ENCODE measurements around the gene DYNLRB2. TPM values are rescaled to one million over a fixed set of nuclear protein-coding genes. Genes with fewer than 3 reads are reported as not detected.

DYNLRB2 gene
- total RNA-seq, 1 donor from 2014 or later, result 4.3 TPM

- Mint-ChIP-seq H3K4me1 (ENCODE audit: unreplicated experiment) (peaks cover 11% of the 10 kb centered on the region), H3K4me3 (no peak overlapping the region), H3K36me3 (no peaks in the 10 kb centered on the region), H3K27ac (no peak overlapping the region), H3K9me3 (no peaks in the 10 kb centered on the region), H3K27me3 (peaks cover 12% of the 10 kb centered on the region)
- no peak for TF ChIP-seq CTCF (conservative IDR thresholded peaks at IDR 0.05)
- DNase-seq (ENCODE audit: extremely low spot score, unreplicated experiment), result no peak
Measured at GRCh38 chr16:80518436-80518835, 22.4 kb upstream of the DYNLRB2 start.

- no peak for TF ChIP-seq CTCF (conservative IDR thresholded peaks at IDR 0.05)
- Mint-ChIP-seq H3K27me3 (peaks cover 12% of the 10 kb centered on the region), H3K4me3 (no peak overlapping the region), H3K9me3 (no peaks in the 10 kb centered on the region), H3K4me1 (ENCODE audit: unreplicated experiment) (peaks cover 11% of the 10 kb centered on the region), H3K27ac (no peak overlapping the region), H3K36me3 (no peaks in the 10 kb centered on the region)
- no peak for DNase-seq (ENCODE audit: extremely low spot score, unreplicated experiment)
Measured at GRCh38 chr16:80519189-80519588, 21.6 kb upstream of the DYNLRB2 start.

GRCh38 chr16:80525420-80525819 is 15.4 kb upstream of the DYNLRB2 start:
- H3K36me3 Mint-ChIP-seq, result no peaks in the 10 kb centered on the region
- H3K9me3 Mint-ChIP-seq, result no peaks in the 10 kb centered on the region
- no peaks in the 10 kb centered on the region for H3K4me1 Mint-ChIP-seq (ENCODE audit: unreplicated experiment)
- no peak overlapping the region for H3K4me3 Mint-ChIP-seq
- no peak for TF ChIP-seq CTCF (conservative IDR thresholded peaks at IDR 0.05)
- no peak for DNase-seq (ENCODE audit: extremely low spot score, unreplicated experiment)
- H3K27me3 Mint-ChIP-seq, result peaks cover 34% of the 10 kb centered on the region
- no peak overlapping the region for H3K27ac Mint-ChIP-seq

- Mint-ChIP-seq H3K9me3 (no peaks in the 10 kb centered on the region), H3K4me3 (no peak overlapping the region), H3K27ac (no peak overlapping the region), H3K36me3 (no peaks in the 10 kb centered on the region), H3K4me1 (ENCODE audit: unreplicated experiment) (no peaks in the 10 kb centered on the region), H3K27me3 (peaks cover 38% of the 10 kb centered on the region)
- no peak for DNase-seq (ENCODE audit: extremely low spot score, unreplicated experiment)
- TF ChIP-seq CTCF (conservative IDR thresholded peaks at IDR 0.05), result peak; percentile 96
Measured at GRCh38 chr16:80526418-80527061, 14.3 kb upstream of the DYNLRB2 start.

GRCh38 chr16:80527297-80527696 is 13.5 kb upstream of the DYNLRB2 start:
- peak; percentile 53 for TF ChIP-seq CTCF (conservative IDR thresholded peaks at IDR 0.05)
- no peak overlapping the region for H3K27ac Mint-ChIP-seq
- peaks cover 40% of the 10 kb centered on the region for H3K27me3 Mint-ChIP-seq
- no peaks in the 10 kb centered on the region for H3K9me3 Mint-ChIP-seq
- no peaks in the 10 kb centered on the region for H3K4me1 Mint-ChIP-seq (ENCODE audit: unreplicated experiment)
- no peak for DNase-seq (ENCODE audit: extremely low spot score, unreplicated experiment)
- no peaks in the 10 kb centered on the region for H3K36me3 Mint-ChIP-seq
- no peak overlapping the region for H3K4me3 Mint-ChIP-seq

All from type B pancreatic cell (in vitro differentiated cells).